GM12878 (cell line): ENCODE measurements around the gene GNA15. TPM values are rescaled to one million over a fixed set of nuclear protein-coding genes. Genes with fewer than 3 reads are reported as not detected.

ENCODE experiments used
- ATAC-seq: fragments of 200-7000 bp; cut with Tn5 transposase; 3 replicates; pipeline ENCODE4 v1.9.1; 2020; ENCODE audit warnings: mild to moderate bottlenecking, moderate library complexity
- BruUV-seq: library from RNA; stranded (reverse); fragments of 400-500 nt; replicated peaks from 2 replicates; lab custom pipeline; 2021; lab: Mats Ljungman, UMichigan
- CTCF ChIA-PET: fragments of 300-600 bp; sonication (Branson Sonifier 250); formaldehyde crosslinking; extraction: SDS; loops from one replicate; lab custom pipeline; 2021; ENCODE audit warnings: inconsistent platforms; lab: Yijun Ruan, JAX
- POLR2A ChIA-PET: fragments of 350-600 bp; formaldehyde crosslinking; extraction: SDS; loops from one replicate; lab custom pipeline; 2021; ENCODE audit warnings: inconsistent platforms; lab: Charles Lee
- RAD21 ChIA-PET: fragments of 300-600 bp; sonication (Branson Sonifier 250); formaldehyde crosslinking; loops from one replicate; lab custom pipeline; 2023; ENCODE audit warnings: antibody characterized with exemption; ENCODE audit not compliant: unreplicated experiment; lab: Charles Lee
- SMC1A ChIA-PET: fragments of 300-600 bp; sonication (Branson Sonifier 250); formaldehyde crosslinking; loops from one replicate; lab custom pipeline; 2023; ENCODE audit not compliant: unreplicated experiment, uncharacterized antibody; lab: Charles Lee
- DNase-seq: peaks from one replicate; pipeline ENCODE4 v3.0.0-alpha.2; 2011; ENCODE audit warnings: low read depth, low spot score
- FAIRE-seq: peaks from 3 replicates; lab custom pipeline; 2011; peaks lifted over from hg19 to GRCh38; lab: Jason Lieb, UNC
- H2AFZ ChIP-seq: 2 replicates; pipeline ENCODE4 v1.6.0; 2011; ENCODE audit warnings: low read depth, low read length, control low read depth; ENCODE audit not compliant: control insufficient read depth
- H3K27ac ChIP-seq: 2 replicates; pipeline ENCODE4 v1.5.1; 2011; ENCODE audit warnings: control low read depth; ENCODE audit not compliant: control insufficient read depth, insufficient read depth
- H3K27me3 ChIP-seq, 2 experiments: replicated peaks in 1 of 2; 2 replicates each; pipeline versions ENCODE4 v1.6.0 to v1.6.1; 2011; ENCODE audit warnings: low read length in 1 of 2; ENCODE audit not compliant: control insufficient read depth in 2 of 2, insufficient read depth in 2 of 2
- H3K36me3 ChIP-seq, 2 experiments: 2 replicates each; pipeline ENCODE4 v1.5.1; 2011; ENCODE audit warnings: low read length in 1 of 2; ENCODE audit not compliant: control insufficient read depth in 2 of 2, insufficient read depth in 2 of 2
- H3K4me1 ChIP-seq: 2 replicates; pipeline ENCODE4 v1.6.1; 2011; ENCODE audit warnings: mild to moderate bottlenecking, low read length, moderate library complexity, mixed read lengths; ENCODE audit not compliant: control insufficient read depth, insufficient read depth
- H3K4me2 ChIP-seq: 2 replicates; pipeline ENCODE4 v1.6.0; 2011; ENCODE audit warnings: control low read depth; ENCODE audit not compliant: control insufficient read depth, insufficient read depth
- H3K4me3 ChIP-seq: fragments of 200-600 bp; sonication (generic); 2 replicates; pipeline ENCODE4 v1.5.1; 2016
- H3K79me2 ChIP-seq: 2 replicates; pipeline ENCODE4 v1.6.0; 2011; ENCODE audit warnings: low read length; ENCODE audit not compliant: control insufficient read depth, insufficient read depth
- H3K9ac ChIP-seq: 2 replicates; pipeline ENCODE4 v1.8.0; 2011; ENCODE audit warnings: low read length, control low read depth, mixed read lengths; ENCODE audit not compliant: control insufficient read depth, insufficient read depth
- H3K9me3 ChIP-seq: replicated peaks from 3 replicates; pipeline ENCODE4 v1.5.1; 2011; ENCODE audit warnings: mild to moderate bottlenecking, low read length; ENCODE audit not compliant: control insufficient read depth, insufficient read depth
- H4K20me1 ChIP-seq: 2 replicates; pipeline ENCODE4 v1.6.0; 2011; ENCODE audit not compliant: control insufficient read depth, insufficient read depth
- BCLAF1 ChIP-seq: fragments of 450-650 bp; IDR thresholded peaks from 2 replicates; pipeline ENCODE4 v1.6.1; 2017; ENCODE audit warnings: antibody characterized with exemption, mild to moderate bottlenecking, moderate library complexity
- DPF2 ChIP-seq: fragments of 450-650 bp; IDR thresholded peaks from 2 replicates; pipeline ENCODE4 v1.6.1; 2017; ENCODE audit warnings: mild to moderate bottlenecking
- HDGF ChIP-seq: fragments of 450-650 bp; IDR thresholded peaks from 2 replicates; pipeline ENCODE4 v1.6.1; 2016; ENCODE audit warnings: antibody characterized with exemption
- HSF1 ChIP-seq: fragments of 150-350 bp; IDR thresholded peaks from 2 replicates; pipeline ENCODE4 v1.6.1; 2014; ENCODE audit warnings: mild to moderate bottlenecking, low read depth, low read length
- IKZF2 ChIP-seq, 2 experiments: fragments of 450-650 bp; IDR thresholded peaks; 2 replicates each; pipeline ENCODE4 v1.6.1; 2017; ENCODE audit warnings: mild to moderate bottlenecking in 2 of 2, moderate library complexity in 2 of 2
- IRF5 ChIP-seq: fragments of 450-650 bp; IDR thresholded peaks from 2 replicates; pipeline ENCODE4 v1.6.1; 2017; ENCODE audit warnings: borderline replicate concordance
- JUNB ChIP-seq: IDR thresholded peaks from 2 replicates; pipeline ENCODE4 v1.6.1; 2016; ENCODE audit warnings: antibody characterized with exemption, mild to moderate bottlenecking
- MEF2A ChIP-seq: IDR thresholded peaks from 2 replicates; pipeline ENCODE4 v1.6.1; 2011; ENCODE audit warnings: low read depth, mild to moderate bottlenecking, low read length, moderate library complexity; ENCODE audit not compliant: insufficient read depth
- PKNOX1 ChIP-seq: fragments of 450-650 bp; IDR thresholded peaks from 2 replicates; pipeline ENCODE4 v1.6.1; 2016; ENCODE audit warnings: mild to moderate bottlenecking
- POU2F2 ChIP-seq: IDR thresholded peaks from 3 replicates; pipeline ENCODE4 v1.6.1; 2011; ENCODE audit warnings: low read depth, mild to moderate bottlenecking, low read length, borderline replicate concordance
- USF2 ChIP-seq: IDR thresholded peaks from 2 replicates; pipeline ENCODE4 v1.6.1; 2011; ENCODE audit warnings: low read depth, low read length, improper control_type of control experiment, borderline replicate concordance
- WRNIP1 ChIP-seq: IDR thresholded peaks from 2 replicates; pipeline ENCODE4 v1.6.1; 2011; ENCODE audit warnings: low read depth, low read length, improper control_type of control experiment, borderline replicate concordance
- WGBS: methylation state at CpG from one replicate; pipeline ENCODE4 v1.1.6; 2016; ENCODE audit warnings: low lambda C conversion rate; ENCODE audit not compliant: insufficient replicate concordance, insufficient coverage; ENCODE audit errors: missing lambda C conversion rate; 5-methylcytosine and 5-hydroxymethylcytosine counted together
- in situ Hi-C: fragments of 300-500 bp; cut with MboI; formaldehyde crosslinking; loops from 9 replicates; pipeline ENCODE4 v1.14.3; 2018; ENCODE audit warnings: mixed read lengths
- intact Hi-C: fragments of 100-400 bp; cut with micrococcal nuclease; formaldehyde crosslinking; loops from one replicate; pipeline ENCODE4 v1.14.2; 2022; ENCODE audit not compliant: unreplicated experiment
- polyA plus RNA-seq, 11 experiments: library from polyadenylated mRNA; depleted of rRNA in 4 of 11; unstranded in 6 of 11; stranded (reverse) in 5 of 11; fragments of >200 nt; fragmentation: Nextera tagmentation in 4 of 11; fragmentation: Illumina TruSeq in 1 of 11; extraction: Ambion mirVana in 4 of 11; extraction: Trizol in 1 of 11; gene quantifications; 1 replicate in 1 of 11; 2 replicates in 10 of 11; pipeline versions ENCODE4 v1.2.1 to v1.2.3, GENCODE V29; 2011 to 2016; ENCODE audit warnings: inconsistent platforms in 2 of 11, missing spikeins in 2 of 11, low read depth in 1 of 11
- total RNA-seq, 4 experiments: library from RNA; depleted of rRNA in 3 of 4; stranded (reverse); fragments of >200 nt in 3 of 4; fragmentation: Illumina TruSeq in 1 of 4; extraction: Trizol in 1 of 4; gene quantifications; 2 replicates each; pipeline versions ENCODE4 v1.2.1 to v1.2.3, GENCODE V29; 2013 to 2021
- TF ChIP-seq, protein P1 (sequence below): IDR thresholded peaks from 2 replicates; pipeline ENCODE4 v1.6.1; 2011; ENCODE audit warnings: borderline replicate concordance, low read depth, mild to moderate bottlenecking, moderate library complexity, low read length; ENCODE audit not compliant: insufficient read depth, poor library complexity, severe bottlenecking

Gene GNA15
- total and polyA plus RNA-seq, 10 of the 15 experiments (the other 5 are each of a cell fraction or from before 2014, with no cell fraction given): 0.42 to 18.0 (median 9.4) TPM

DNA sequence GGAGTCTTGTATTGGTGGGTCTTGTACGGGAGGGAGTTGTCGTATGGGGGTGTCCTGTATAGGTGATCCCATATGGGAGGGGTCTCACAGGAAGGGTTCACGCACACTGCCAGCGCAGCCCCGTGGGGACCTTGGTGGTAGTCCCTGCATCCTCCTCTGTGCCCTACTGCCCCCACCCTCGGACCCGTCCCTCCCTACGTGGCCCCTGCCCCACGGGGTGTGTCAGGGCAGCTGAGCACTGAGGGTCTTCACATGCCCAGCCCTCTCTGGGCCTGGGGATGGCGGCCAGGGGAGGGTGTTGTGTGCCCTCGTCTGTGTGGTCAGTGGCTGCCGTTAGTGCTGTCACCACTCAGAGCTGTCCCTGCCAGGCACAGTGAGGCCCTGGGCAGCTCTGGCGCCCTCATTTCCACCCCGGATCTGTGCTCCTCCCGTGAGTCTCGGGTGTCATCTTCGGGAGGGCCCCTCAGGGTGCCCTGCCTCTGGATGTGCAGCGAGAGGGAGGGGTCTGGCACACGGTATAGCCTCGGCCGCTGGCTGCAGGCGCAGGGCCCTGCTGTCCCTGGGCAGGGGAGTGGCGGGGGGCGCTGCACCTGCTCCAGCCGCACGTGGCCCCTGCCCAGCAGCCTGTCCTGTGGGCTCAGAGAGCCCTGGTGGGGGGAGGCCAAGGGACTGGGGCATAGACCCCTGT is 16.0 kb upstream of the GNA15 start:
- no TSS peak for BruUV-seq
- H3K9me3 ChIP-seq: no peaks in the 10 kb centered on the region
- POLR2A ChIA-PET: no interaction called here
- CTCF ChIA-PET: no interaction called here
- peaks cover 4% of the 10 kb centered on the region for H3K4me1 ChIP-seq
- intact Hi-C loops: loop anchor here (10.0 kb wide), 1 partner anchor 45 kb away; no protein-coding TSS in a partner anchor
- no peak overlapping the region for H3K9ac ChIP-seq
- no peaks in the 10 kb centered on the region for H3K79me2 ChIP-seq
- H3K4me2 ChIP-seq: no peak overlapping the region
- RAD21 ChIA-PET: no interaction called here
- H3K36me3 ChIP-seq: no peaks in the 10 kb centered on the region
- H2AFZ ChIP-seq: no peak overlapping the region
- no peaks in the 10 kb centered on the region for H3K27me3 ChIP-seq
- ATAC-seq (no peak), FAIRE-seq (no peak), DNase-seq (no peak)
- H3K4me3 ChIP-seq: no peak overlapping the region
- SMC1A ChIA-PET: no interaction called here
- no peak overlapping the region for H3K27ac ChIP-seq
- in situ Hi-C loops: no loop called here
- WGBS: 61% methylated on average over 23 of the region's 26 CpGs
- no peaks in the 10 kb centered on the region for H4K20me1 ChIP-seq
- TF ChIP-seq POU2F2 (no peak), PKNOX1 (no peak), MEF2A (no peak), IKZF2 (IDR thresholded peaks at IDR 0.05) (no peak), HSF1 (no peak), JUNB (no peak), HDGF (no peak), IRF5 (no peak), USF2 (no peak), DPF2 (no peak), WRNIP1 (no peak), BCLAF1 (no peak)
- TF ChIP-seq, protein P1, sequence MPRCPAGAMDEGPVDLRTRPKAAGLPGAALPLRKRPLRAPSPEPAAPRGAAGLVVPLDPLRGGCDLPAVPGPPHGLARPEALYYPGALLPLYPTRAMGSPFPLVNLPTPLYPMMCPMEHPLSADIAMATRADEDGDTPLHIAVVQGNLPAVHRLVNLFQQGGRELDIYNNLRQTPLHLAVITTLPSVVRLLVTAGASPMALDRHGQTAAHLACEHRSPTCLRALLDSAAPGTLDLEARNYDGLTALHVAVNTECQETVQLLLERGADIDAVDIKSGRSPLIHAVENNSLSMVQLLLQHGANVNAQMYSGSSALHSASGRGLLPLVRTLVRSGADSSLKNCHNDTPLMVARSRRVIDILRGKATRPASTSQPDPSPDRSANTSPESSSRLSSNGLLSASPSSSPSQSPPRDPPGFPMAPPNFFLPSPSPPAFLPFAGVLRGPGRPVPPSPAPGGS: no peak
